GM12875 (cell line): ENCODE measurements around the gene PITX1.

Experiments used
- H3K4me3 ChIP-seq: one replicate; pipeline ENCODE4 v1.5.1; 2011; ENCODE audit warnings: low read depth, low read length, control low read depth
- TF ChIP-seq, protein P1 (sequence below): IDR thresholded peaks from 2 replicates; pipeline ENCODE4 v1.5.1; 2011; ENCODE audit warnings: low read depth, mild to moderate bottlenecking, control low read depth, inconsistent platforms, low read length, moderate library complexity, borderline replicate concordance; ENCODE audit not compliant: insufficient read depth

PITX1 gene

DNA sequence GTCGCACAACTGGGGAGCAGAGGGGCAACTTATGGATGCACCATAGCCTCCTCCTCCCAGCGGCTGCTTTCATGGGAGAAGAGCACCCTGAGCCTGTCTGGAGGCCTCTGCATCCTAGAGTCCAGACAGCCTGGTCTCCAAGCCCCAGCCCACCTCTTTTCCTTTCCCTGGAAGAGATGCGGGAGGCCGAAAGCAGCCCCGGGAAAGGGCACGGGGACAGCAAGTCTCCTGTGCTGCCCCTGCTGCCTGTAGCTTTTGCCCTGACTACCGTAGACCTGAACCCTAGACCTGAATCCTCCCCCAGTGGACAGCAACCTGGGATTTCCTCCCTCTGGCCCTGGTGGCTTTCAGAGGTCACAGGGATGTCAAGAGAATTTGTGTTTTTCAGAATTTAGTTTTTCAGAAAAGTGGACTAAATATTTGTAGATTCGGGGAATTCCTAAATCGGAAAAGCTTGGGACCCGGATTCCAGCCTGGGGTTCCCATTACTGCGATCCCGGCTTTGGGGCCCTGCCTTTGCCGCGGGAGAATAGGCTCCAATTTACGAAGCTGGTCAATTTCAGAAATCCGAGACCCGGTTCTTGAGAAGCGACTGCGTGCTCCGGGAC is 4.3 kb upstream of the PITX1 start:
- H3K4me3 ChIP-seq, result no peak overlapping the region

DNA sequence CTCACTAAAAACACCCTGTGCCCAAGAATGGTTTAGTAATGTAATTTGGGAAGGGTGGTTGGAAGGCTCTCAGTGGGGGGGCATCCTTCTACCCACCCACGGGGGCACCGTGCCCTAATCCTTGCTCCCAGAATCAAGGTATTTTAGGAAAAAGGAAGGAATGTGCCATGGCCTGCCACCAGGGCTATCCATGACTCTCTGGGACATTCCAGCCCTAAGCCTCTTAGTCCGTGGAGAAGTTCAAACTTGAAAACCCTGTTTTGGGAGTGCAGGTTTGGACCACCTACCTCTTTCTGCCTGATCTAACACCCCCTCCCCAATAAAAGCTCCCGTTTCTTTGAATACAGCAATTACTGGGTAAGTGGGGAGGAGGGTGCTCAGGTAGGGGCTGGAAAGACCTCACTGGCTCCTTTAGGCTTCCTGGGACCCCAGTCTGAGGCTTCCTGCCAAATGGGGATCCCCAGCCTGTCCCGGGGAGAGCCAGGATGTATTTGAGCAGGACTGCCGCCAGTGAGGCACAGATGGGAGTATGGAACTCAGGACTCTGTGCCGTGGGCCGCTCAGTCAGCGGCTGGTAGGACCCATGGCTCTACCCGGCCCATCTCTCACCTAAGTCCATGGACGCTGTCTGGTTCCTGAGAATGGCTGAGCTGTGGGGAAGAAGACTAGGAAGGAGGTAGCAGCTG is 3.6 kb upstream of the PITX1 start:
- TF ChIP-seq, protein P1, sequence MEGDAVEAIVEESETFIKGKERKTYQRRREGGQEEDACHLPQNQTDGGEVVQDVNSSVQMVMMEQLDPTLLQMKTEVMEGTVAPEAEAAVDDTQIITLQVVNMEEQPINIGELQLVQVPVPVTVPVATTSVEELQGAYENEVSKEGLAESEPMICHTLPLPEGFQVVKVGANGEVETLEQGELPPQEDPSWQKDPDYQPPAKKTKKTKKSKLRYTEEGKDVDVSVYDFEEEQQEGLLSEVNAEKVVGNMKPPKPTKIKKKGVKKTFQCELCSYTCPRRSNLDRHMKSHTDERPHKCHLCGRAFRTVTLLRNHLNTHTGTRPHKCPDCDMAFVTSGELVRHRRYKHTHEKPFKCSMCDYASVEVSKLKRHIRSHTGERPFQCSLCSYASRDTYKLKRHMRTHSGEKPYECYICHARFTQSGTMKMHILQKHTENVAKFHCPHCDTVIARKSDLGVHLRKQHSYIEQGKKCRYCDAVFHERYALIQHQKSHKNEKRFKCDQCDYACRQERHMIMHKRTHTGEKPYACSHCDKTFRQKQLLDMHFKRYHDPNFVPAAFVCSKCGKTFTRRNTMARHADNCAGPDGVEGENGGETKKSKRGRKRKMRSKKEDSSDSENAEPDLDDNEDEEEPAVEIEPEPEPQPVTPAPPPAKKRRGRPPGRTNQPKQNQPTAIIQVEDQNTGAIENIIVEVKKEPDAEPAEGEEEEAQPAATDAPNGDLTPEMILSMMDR, result no peak
- no peak overlapping the region for H3K4me3 ChIP-seq

More for the DNA sequence above, 4.3 kb upstream of the PITX1 start:
- TF ChIP-seq, protein P1, result no peak

DNA sequence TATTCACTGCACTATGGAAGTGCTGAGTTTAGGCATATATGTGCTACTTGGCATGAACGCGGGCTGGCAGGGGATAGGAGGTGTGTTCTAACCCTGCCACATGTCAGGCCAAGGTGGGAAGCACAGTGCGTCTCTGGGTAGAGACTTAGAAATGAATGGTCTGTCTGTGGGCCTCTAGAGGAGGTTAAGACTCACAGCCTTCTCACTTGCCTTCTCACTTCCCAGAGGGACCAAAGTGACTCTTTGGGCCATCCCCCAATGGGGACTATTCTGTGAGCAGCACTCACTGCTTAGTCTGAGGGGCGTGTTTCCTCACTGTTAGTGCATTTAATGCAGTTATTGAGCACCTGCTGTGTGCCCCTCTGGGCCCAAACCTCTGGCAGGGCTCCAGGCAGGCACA is 2.4 kb upstream of the PITX1 start:
- TF ChIP-seq, protein P1, result no peak
- H3K4me3 ChIP-seq, result no peak overlapping the region

DNA sequence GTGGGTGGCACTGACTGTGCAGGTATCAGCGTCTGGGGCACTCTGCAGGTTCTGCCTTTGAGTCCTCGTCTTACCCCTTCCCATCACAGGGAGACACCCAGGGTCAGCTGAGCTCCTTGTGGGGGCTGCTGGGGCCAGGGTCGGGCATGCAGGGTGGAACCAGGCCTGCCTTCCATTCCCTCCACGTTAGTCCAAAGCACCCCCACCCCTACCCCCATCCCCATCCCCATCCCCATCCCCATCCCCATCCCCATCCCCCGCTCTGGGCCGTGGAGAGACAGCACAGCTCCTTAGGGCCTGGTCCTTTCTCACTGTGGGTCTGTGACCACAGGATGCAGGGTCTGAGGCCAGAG is 1.6 kb upstream of the PITX1 start:
- H3K4me3 ChIP-seq, result no peak overlapping the region
- TF ChIP-seq, protein P1, result no peak

DNA sequence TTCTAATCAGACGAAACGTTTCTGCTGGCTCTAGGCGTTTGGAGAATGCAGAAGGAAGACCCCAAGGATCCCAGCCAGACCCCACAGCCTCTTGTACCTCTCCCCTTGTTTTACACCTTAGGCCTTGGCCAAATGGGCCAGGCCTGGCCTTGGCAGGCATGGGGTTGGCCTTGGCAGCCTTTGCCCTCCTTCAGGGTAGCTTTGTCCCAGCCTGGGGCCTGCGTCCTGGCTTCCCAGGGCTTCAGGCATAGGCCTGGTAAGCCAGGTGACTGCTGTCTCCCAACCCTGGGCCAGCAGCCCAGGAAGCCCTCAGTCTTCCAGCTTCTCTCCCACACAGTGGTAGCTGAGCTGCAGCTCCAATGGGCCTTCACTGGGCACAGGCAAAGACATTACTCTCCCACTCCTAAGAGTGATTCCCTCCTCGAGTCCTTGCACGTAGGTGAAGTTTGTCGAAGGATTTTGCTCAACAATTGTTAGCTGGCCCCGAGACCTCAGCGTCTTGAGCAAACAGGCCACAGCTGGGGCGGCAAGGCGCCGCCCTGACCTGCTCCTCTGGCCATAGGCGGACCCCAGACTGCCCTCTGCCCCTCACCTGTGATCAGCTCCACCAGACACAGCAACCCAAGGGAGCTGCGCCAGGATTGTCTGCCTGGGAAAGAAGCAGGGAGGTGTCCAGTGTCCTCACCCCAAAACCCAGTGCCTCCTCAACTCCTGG is 1.1 kb upstream of the PITX1 start:
- no peak overlapping the region for H3K4me3 ChIP-seq
- TF ChIP-seq, protein P1, result no peak

DNA sequence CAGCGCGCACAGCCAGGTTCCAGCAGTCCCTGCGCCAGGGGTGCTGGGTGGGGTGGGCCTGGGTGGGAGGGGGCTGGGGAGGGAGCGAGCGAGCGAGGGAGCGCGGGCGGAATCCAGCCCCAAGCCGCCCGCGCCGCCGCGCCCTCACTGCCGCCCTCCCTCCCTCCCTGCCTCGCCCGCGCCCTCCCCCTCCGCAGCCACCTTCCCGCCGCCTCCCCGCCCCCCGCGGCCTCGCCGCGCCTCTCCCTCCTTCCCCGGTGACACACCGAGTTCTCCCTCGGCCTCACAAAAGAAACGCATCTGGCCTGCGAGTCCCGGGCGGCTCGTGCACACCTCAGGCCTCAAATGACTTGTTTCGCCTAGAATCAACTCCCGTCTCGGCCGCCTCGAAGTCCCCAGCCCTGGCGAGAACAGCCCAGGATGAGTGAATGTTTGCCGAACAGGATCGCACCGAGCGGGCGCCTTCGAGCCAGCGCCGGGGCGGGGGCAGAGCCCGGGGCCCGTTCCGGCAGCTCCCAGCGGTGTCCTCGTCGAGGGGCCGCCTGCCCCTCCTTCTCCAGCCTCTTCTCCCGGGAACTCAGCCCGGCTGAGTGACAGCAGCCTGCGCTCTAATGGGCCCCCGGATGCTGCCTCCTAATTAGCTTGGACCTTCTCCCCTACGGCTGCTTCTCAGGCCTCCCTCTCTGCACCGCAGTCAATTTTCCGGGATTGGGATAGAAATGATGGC is 371 bp upstream of the PITX1 start:
- TF ChIP-seq, protein P1, result no peak
- peak overlapping the region; percentile 71 for H3K4me3 ChIP-seq
